NCI-H2227 (cell line): ENCODE data around the gene EDIL3.
A peak's percentile ranks its signal among the peaks of the same experiment; 100 is the strongest.

Experiments
- DNase-seq: peaks from one replicate; lab custom pipeline; 2025; ENCODE audit not compliant: unreplicated experiment; lab: John Stamatoyannopoulos, UW

EDIL3 gene

GRCh38 chr5:83972909-83973308, 411.8 kb downstream of the EDIL3 start:
- no peak for DNase-seq

- no peak for DNase-seq
These were observed 412.4 kb downstream of the EDIL3 start for GRCh38 chr5:83972236-83972635.

GRCh38 chr5:83967417-83967816, 417.3 kb downstream of the EDIL3 start:
- no peak for DNase-seq

- no peak for DNase-seq
These were observed 419.2 kb downstream of the EDIL3 start for GRCh38 chr5:83965441-83965840.

GRCh38 chr5:83964271-83964670, 420.4 kb downstream of the EDIL3 start:
- DNase-seq, result no peak

GRCh38 chr5:83957188-83957587, 427.5 kb downstream of the EDIL3 start:
- DNase-seq, result peak; percentile 50

GRCh38 chr5:83956386-83956785, 428.3 kb downstream of the EDIL3 start:
- peak; percentile 2 for DNase-seq

GRCh38 chr5:83955916-83956315, 428.8 kb downstream of the EDIL3 start:
- DNase-seq, result no peak

- DNase-seq, result no peak
These were observed 436.9 kb downstream of the EDIL3 start for GRCh38 chr5:83947763-83948162.

- no peak for DNase-seq
These were observed 438.2 kb downstream of the EDIL3 start for GRCh38 chr5:83946516-83946915.

- no peak for DNase-seq
These were observed 442.5 kb downstream of the EDIL3 start for GRCh38 chr5:83942155-83942554.

GRCh38 chr5:83937837-83938236, 446.8 kb downstream of the EDIL3 start:
- no peak for DNase-seq

GRCh38 chr5:83931969-83932368, 452.7 kb downstream of the EDIL3 start:
- no peak for DNase-seq

- peak; percentile 46 for DNase-seq
These were observed 457.4 kb downstream of the EDIL3 start for GRCh38 chr5:83927140-83927733.

- no peak for DNase-seq
These were observed 458.7 kb downstream of the EDIL3 start for GRCh38 chr5:83925955-83926337.

- no peak for DNase-seq
These were observed 459.2 kb downstream of the EDIL3 start for GRCh38 chr5:83925321-83925954.

GRCh38 chr5:83924891-83925290, 459.8 kb downstream of the EDIL3 start:
- DNase-seq, result no peak

GRCh38 chr5:83924171-83924570, 460.5 kb downstream of the EDIL3 start:
- no peak for DNase-seq

GRCh38 chr5:83922699-83923098, 462.0 kb downstream of the EDIL3 start:
- DNase-seq, result no peak

- DNase-seq, result no peak
These were observed 462.9 kb downstream of the EDIL3 start for GRCh38 chr5:83921666-83922193.

GRCh38 chr5:83919071-83920041, 465.3 kb downstream of the EDIL3 start:
- no peak for DNase-seq
